NCI-H2107 treated with DMSO at 0.1 percent for 48 hours (cell line): ENCODE data around the gene POMT1.
"Not testable (repeated sequence)": the region's sequence is repeated elsewhere in the genome, so short reads cannot be mapped to it uniquely, and the experiment has no call there.

Experiments
- DNase-seq: peaks from one replicate; lab custom pipeline; 2025; ENCODE audit not compliant: unreplicated experiment; lab: John Stamatoyannopoulos, UW

The POMT1 gene

DNA sequence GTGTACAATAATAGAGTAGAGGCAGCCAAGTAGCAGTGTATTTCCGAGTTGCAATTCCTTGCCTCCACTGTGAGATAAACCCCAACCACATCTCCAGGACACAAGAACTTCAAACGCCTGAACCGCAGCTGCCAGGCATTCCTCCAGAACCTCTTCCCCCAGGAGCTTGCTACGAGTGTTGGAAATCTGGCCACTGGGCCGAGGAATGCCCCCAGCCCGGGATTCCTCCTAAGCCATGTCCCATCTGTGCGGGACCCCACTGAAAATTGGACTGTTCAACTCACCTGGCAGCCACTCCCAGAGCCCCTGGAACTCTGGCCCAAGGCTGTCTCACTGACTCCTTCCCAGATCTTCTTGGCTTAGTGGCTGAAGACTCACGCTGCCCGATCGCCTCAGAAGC lies 46.5 kb downstream of the POMT1 start:
- DNase-seq = not testable (repeated sequence)

DNA sequence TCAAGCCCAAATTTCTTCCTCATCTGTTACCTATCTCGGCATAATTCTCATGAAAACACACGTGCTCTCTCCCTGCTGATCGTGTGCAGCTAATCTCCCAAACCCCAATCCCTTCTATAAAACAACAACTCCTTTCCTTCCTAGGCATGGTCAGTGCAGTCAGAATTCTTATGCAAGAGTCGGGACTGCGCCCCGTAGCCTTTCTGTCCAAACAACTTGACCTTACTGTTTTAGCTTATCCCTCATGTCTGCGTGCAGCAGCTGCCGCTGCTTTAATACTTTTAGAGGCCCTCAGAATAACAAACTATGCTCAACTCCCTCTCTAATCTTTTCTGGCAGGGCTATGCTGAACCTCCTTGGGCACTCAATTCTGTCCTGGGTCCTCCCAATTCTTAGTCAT lies 47.7 kb downstream of the POMT1 start:
- DNase-seq = not testable (repeated sequence)

DNA sequence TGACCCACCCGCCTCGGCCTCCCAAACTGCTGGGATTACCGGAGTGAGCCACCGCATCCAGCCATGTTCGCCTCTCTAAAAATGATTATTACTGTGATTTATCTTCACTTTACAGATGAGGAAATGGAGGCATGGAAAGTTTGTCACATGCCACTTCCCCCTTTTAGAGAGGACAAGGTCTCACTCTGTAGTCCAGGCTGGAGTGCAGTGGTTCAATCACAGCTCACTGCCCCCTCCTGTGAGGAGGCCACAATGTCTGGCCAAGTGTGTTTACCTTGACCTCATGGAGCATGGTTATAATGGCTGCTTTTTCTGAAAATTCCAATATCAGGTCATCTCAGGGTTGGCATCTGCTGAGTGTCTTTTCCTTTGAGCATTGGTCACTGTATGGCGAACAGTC lies 49.3 kb downstream of the POMT1 start:
- no peak for DNase-seq

DNA sequence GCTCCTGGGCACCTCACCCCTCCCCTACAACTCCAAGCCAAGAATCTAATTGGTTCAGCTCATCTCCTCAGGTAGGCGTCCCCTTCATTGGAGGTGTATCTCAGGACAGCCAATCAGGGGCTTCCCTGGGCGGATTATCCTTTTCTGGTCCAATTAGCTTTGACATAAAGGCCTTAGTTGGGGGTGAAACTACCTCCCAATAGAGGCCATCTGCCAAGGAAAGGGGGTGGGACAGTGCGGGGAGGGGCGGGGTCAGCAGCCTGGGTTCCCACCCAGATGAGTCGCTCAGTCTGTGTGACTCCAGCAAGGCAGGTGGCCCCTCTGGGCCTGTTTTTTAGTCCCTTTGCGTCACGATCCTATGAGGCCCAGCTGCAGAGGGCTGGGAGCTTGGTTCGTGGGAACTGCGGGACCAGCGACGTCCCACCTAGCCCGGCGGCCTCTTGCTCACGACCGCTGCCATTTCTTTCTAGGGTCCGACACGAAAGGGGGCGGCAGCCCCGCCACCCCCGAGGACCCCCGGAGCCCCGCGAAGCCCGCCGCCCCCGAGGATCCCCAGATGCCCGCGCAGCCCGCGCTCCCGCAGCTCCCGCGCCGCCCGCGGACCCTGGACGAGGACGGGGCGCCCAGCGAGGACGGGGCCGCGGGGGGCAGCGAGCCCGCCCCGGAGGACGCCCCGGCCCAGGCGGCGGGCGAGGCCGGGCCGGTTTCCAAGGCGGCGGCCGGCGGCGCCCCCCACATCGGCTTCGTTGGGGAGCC lies 51.5 kb downstream of the POMT1 start:
- DNase-seq = no peak

DNA sequence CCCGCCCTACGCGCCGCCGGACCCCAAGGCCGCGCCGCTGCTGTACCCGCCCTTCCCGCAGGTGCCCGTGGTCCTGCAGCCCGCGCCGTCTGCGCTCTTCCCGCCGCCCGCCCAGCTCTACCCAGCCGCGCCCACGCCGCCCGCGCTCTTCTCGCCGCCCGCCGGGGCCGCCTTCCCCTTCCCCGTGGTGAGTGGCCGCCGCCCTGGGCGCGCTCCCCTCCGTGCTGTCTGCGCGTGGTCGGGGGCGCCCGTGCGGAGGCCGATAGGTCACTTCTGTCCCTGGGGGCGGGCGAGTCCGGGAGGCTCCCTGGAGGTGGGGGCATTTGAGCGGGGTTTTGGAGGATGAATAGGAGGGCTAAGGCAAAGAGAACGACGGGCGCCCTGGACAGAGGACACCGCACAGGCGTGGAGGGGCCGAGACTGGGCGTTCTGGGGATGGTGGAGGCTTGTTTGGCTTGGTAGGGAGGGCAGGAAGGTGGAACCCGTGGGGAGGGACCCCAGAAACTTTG lies 52.2 kb downstream of the POMT1 start:
- no peak for DNase-seq

DNA sequence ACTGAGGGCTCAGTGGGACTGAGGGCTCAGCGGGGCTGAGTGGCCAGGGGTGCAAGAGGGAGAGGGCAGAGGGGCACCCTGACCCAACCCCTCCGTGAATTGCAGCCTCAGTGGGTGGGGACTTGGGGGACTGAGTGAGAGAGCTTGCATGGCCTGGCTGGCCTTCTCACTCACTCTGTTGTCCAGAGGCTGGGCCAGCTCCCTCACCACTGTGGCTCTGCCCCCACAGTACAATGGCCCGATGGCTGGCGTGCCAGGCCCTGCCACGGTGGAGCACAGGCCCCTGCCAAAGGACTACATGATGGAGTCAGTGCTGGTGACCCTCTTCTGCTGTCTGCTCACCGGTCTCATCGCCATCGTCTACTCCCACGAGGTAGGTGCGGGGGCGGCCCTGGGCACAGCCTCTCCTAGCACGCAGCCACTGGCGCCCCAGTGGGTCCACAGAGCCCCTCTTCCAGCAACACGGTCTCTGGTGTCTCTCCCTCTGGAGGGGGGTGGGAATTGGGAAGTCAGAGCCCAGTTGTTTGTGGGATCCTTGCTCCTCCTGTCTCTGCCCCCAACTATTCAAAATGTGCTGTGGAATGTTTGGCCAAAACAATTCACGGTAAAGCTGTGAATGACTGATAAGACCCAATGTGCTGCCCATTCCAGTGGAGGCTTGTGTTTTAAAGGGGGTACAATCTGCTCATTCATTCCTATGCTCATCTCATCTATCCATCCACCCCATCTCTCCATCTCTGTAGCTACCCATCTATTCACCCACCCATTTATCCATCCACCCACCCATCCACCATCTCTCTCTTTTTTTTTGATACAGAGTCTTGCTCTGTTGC lies 53.3 kb downstream of the POMT1 start:
- no peak for DNase-seq

DNA sequence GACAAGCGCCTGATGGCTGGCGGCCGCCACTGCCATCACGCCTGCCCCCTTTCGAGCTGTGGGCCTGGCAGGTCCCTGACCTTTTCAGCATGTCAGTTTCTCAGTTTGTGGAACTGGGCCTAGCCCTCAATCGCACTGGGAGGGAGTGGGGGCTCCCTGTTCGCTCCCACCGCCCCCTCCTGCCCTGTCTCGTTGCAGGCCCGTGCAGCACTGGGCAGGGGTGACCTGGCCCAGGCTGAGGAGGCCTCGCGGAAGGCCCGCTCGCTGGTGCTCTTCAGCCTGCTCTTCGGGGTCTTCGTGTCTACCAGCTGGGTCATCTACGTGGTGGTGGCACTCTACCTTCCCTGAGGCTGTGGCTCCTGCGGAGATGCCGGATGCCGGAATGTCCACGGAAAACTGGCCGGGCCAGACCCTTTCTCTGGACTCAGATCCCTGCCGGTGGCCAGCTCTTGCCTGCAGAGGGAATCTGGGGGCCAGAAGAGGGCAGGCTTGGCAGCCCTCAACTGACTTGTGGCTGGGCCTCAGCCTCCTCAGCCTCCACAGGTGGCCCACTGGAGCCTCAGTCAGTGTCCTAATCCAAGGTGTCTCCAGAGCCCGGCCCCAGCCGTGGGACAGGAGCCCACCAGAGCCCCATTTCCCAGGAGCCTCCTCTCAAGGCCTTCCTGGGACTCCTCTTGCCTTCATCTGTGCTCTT lies 55.3 kb downstream of the POMT1 start:
- DNase-seq = no peak

DNA sequence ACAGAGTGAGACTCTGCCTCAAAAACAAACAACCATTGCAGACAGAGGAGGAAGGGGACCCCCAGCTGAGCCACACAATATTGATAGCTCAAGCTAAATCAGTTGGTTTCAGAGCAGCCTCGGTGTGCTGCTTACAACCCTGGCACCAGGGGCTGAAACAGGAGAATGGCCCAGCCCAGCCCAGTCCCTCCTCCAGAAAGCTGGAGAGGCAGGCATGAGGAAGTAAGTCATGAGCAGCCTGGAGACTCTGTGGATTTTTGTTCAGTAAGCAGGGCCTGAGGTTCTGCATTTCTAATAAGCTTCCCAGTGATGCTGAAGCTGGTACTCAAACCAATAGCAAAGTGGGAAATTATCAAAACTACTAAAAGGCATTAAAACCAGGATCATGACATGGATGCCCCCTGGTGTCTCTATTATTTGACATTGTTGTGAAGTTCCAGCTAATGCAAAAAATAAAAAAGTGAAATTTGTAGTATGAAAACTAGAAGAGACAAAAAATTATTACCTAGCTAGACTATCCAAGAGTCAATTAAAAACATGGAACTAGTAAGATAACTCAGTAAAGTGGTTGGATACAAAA lies 56.8 kb downstream of the POMT1 start:
- DNase-seq = no peak

DNA sequence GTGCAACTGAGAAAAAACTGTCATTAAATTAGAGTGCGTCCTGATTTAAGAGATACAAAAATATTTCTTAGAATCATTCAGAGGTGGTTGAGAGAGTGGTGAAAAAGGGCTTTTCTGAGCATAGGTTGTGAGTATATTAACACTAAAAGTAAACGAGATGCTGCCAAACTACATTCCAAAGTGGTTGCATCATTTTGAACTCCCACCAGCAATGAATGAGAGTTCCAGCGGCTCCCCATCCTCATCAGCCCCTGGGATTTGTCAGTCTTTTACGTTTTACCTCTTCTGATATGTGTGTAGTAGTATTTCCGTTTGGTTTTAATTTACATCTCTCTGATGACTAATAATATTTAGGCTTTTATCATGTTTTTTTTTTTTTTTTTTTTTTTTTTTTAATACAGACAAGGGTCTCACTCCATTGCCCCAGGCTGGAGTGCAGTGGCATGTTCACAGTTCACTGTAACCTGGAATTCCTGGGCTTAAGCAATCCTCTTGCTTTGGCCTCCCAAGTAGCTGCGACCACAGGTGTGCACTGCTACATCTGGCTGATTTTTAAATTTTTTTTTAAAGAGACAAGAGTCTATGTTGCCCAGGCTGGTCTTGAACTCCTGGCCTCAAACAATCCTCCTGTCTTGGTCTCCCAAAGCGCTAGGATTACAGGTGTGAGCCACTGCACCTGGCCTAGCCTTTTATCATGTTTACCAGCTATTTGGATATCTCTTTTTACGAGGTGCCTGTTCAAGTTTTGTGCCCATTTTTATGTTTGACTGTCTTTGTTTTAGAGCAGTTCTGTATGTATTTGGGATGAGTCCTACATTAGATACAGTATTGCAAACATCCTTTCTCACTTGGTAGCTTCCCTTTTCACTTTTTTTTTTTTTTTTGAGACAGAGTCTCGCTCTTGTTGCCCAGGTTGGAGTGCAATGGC lies 59.6 kb downstream of the POMT1 start:
- DNase-seq = no peak

DNA sequence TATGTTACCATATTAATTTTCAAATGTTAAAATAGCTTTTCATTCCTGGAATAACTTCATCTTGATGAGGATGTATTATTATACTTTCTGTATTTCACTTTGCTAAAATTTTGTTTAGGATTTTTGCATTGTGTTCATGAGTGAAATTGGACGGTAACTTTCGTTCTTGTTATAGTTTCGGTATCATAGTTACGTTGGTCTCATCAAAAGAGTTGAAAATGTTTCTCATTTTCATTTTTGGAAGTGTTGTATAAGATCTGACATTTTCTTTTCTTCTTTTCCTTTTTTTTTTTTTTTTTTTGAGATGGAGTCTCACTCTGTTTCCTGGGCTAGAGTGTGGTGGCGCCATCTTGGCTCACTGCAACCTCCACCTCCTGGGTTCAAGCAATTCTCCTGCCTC lies 62.7 kb downstream of the POMT1 start:
- no peak for DNase-seq

DNA sequence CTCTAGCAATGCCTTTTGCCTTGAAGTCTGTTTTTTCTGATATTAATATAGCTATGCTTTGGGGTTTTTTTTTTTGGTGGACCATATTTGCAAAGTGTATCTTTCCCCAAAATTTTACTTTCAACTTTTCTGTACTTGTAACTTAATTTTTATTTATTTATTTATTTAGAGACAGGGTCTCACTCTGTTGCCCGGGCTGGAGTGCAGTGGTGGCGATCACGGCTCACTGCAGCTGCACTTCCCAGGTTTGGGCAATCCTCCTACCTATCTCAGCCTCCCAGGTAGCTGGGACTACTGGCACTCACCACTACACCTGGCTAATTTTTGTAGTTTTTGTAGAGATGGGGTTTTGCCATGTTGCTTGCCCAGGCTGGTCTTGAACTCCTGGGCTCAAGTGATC lies 63.4 kb downstream of the POMT1 start:
- no peak for DNase-seq

DNA sequence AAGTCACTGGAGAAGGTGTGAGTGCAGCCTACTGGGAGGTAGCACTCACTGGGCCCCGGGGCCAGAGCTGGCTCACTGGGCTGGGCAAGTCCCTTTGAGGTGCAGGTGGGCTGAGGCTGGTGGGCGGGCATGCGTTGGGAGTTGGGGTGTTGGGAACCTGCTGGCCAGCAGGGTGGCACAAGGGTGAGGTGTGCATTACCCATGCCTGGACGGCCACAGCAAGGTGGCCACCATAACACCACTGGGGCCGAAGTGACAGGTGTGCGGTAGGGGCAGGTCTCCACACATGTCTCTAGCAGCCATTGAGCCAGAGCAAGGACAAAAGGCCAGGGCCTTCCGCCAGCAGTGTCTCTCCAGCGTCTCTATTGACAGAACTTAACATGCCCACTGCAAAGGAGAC lies 65.2 kb downstream of the POMT1 start:
- no peak for DNase-seq
